H9 (cell line): ENCODE data around the gene TSPAN18. TPM values are rescaled to one million over a fixed set of nuclear protein-coding genes. Genes with fewer than 3 reads are reported as not detected.

Source experiments
- DNase-seq: peaks from one replicate; pipeline ENCODE4 v3.0.0-alpha.2; 2017
- H2AFZ ChIP-seq: one replicate; pipeline ENCODE4 v1.6.1; 2013; ENCODE audit warnings: mild to moderate bottlenecking, low read length, control low read depth, moderate library complexity
- H2AK5ac ChIP-seq: 2 replicates; pipeline ENCODE4 v1.6.1; 2013; ENCODE audit warnings: low read length, control low read depth, mixed read lengths; ENCODE audit not compliant: insufficient read length
- H2BK120ac ChIP-seq: one replicate; pipeline ENCODE4 v1.6.1; 2013; ENCODE audit warnings: low read depth, mild to moderate bottlenecking, low read length, control low read depth, inconsistent platforms; ENCODE audit not compliant: poor library complexity, severe bottlenecking
- H2BK12ac ChIP-seq: 2 replicates; pipeline ENCODE4 v1.6.1; 2013; ENCODE audit warnings: low read length, control low read depth, mixed read lengths, low read depth; ENCODE audit not compliant: insufficient read length
- H2BK15ac ChIP-seq: 2 replicates; pipeline ENCODE4 v1.6.1; 2013; ENCODE audit warnings: low read depth, low read length, control low read depth
- H2BK20ac ChIP-seq: one replicate; pipeline ENCODE4 v1.6.1; 2013; ENCODE audit warnings: low read depth, mild to moderate bottlenecking, low read length, control low read depth, inconsistent platforms; ENCODE audit not compliant: poor library complexity, severe bottlenecking
- H2BK5ac ChIP-seq: 2 replicates; pipeline ENCODE4 v1.6.1; 2013; ENCODE audit warnings: low read length, control low read depth, mixed read lengths; ENCODE audit not compliant: insufficient read length
- H3K14ac ChIP-seq: 2 replicates; pipeline ENCODE4 v1.6.1; 2013; ENCODE audit warnings: low read length, control low read depth; ENCODE audit not compliant: insufficient read depth
- H3K18ac ChIP-seq: 2 replicates; pipeline ENCODE4 v1.6.1; 2013; ENCODE audit warnings: low read depth, mild to moderate bottlenecking, mixed read lengths, low read length, control low read depth; ENCODE audit not compliant: insufficient read length
- H3K23ac ChIP-seq: 2 replicates; pipeline ENCODE4 v1.6.1; 2013; ENCODE audit warnings: low read length, control low read depth, mixed read lengths, low read depth; ENCODE audit not compliant: insufficient read length
- H3K23me2 ChIP-seq: 2 replicates; pipeline ENCODE4 v1.6.1; 2013; ENCODE audit warnings: low read depth, mild to moderate bottlenecking, mixed read lengths, low read length, control low read depth; ENCODE audit not compliant: insufficient read length, poor library complexity, severe bottlenecking
- H3K27ac ChIP-seq: 2 replicates; pipeline ENCODE4 v1.5.1; 2013; ENCODE audit warnings: low read length, control low read depth, mixed read lengths, low read depth; ENCODE audit not compliant: insufficient read length
- H3K27me3 ChIP-seq: 2 replicates; pipeline ENCODE4 v1.6.1; 2013; ENCODE audit warnings: low read length, control low read depth, inconsistent platforms; ENCODE audit not compliant: insufficient read depth
- H3K4ac ChIP-seq: 2 replicates; pipeline ENCODE4 v1.6.1; 2013; ENCODE audit warnings: low read depth, mild to moderate bottlenecking, control low read depth, inconsistent platforms, low read length, moderate library complexity
- H3K4me1 ChIP-seq: 2 replicates; pipeline ENCODE4 v1.6.1; 2013; ENCODE audit warnings: low read length, control low read depth, inconsistent platforms; ENCODE audit not compliant: insufficient read depth
- H3K4me2 ChIP-seq: 2 replicates; pipeline ENCODE4 v1.6.1; 2013; ENCODE audit warnings: low read length, control low read depth, mixed read lengths; ENCODE audit not compliant: insufficient read length, insufficient read depth
- H3K56ac ChIP-seq: 2 replicates; pipeline ENCODE4 v1.6.1; 2013; ENCODE audit warnings: low read depth, mild to moderate bottlenecking, mixed read lengths, low read length, control low read depth; ENCODE audit not compliant: insufficient read length
- H3K79me1 ChIP-seq: 2 replicates; pipeline ENCODE4 v1.6.1; 2013; ENCODE audit warnings: low read depth, mild to moderate bottlenecking, moderate library complexity, low read length, control low read depth, inconsistent platforms; ENCODE audit not compliant: insufficient read depth, poor library complexity, severe bottlenecking
- H3K79me2 ChIP-seq: 2 replicates; pipeline ENCODE4 v1.6.1; 2013; ENCODE audit warnings: low read length, control low read depth, inconsistent platforms; ENCODE audit not compliant: insufficient read depth
- H3K9ac ChIP-seq: 2 replicates; pipeline ENCODE4 v1.6.1; 2013; ENCODE audit warnings: low read length, control low read depth, mixed read lengths; ENCODE audit not compliant: insufficient read length; ENCODE audit errors: extremely low read depth
- H3K9me3 ChIP-seq: one replicate; pipeline ENCODE4 v1.6.1; 2013; ENCODE audit warnings: low read depth, low read length, inconsistent platforms; ENCODE audit not compliant: control insufficient read depth
- H3T11ph ChIP-seq: one replicate; pipeline ENCODE4 v1.6.1; 2013; ENCODE audit warnings: mild to moderate bottlenecking, low read length, control low read depth, inconsistent platforms
- H4K20me1 ChIP-seq: one replicate; pipeline ENCODE4 v1.6.1; 2013; ENCODE audit not compliant: control insufficient read depth, insufficient read length, insufficient read depth
- H4K5ac ChIP-seq: 2 replicates; pipeline ENCODE4 v1.6.1; 2013; ENCODE audit warnings: low read depth, mild to moderate bottlenecking, mixed read lengths, low read length, control low read depth; ENCODE audit not compliant: insufficient read length
- H4K8ac ChIP-seq: replicated peaks from 2 replicates; pipeline ENCODE4 v1.6.1; 2013; ENCODE audit warnings: low read length, control low read depth, mixed read lengths, low read depth; ENCODE audit not compliant: insufficient read length
- H4K91ac ChIP-seq: 2 replicates; pipeline ENCODE4 v1.6.1; 2013; ENCODE audit warnings: low read depth, mild to moderate bottlenecking, moderate library complexity, mixed read lengths, low read length, control low read depth; ENCODE audit not compliant: insufficient read length
- H3K27ac Mint-ChIP-seq, 3 experiments: 2 replicates in 2 of 3; 3 replicates in 1 of 3; pipeline ENCODE4 v1.8.0; 2020 to 2021; ENCODE audit warnings: mixed read lengths in 3 of 3, mild to moderate bottlenecking in 1 of 3, moderate library complexity in 1 of 3
- H3K27me3 Mint-ChIP-seq: 2 replicates; pipeline ENCODE4 v1.8.0; 2021; ENCODE audit warnings: low read depth, mild to moderate bottlenecking, moderate library complexity, mixed read lengths
- H3K36me3 Mint-ChIP-seq, 3 experiments: 2 replicates in 2 of 3; 3 replicates in 1 of 3; pipeline ENCODE4 v1.8.0; 2020 to 2021; ENCODE audit warnings: low read depth in 3 of 3, mixed read lengths in 3 of 3; ENCODE audit not compliant: insufficient read depth in 1 of 3
- H3K4me1 Mint-ChIP-seq, 2 experiments: 2 replicates each; pipeline ENCODE4 v1.8.0; 2020; ENCODE audit warnings: mixed read lengths in 2 of 2
- H3K4me3 Mint-ChIP-seq, 2 experiments: 2 replicates in 1 of 2; 3 replicates in 1 of 2; pipeline ENCODE4 v1.8.0; 2020 to 2021; ENCODE audit warnings: mild to moderate bottlenecking in 2 of 2, mixed read lengths in 2 of 2, moderate library complexity in 1 of 2
- H3K9me3 Mint-ChIP-seq, 2 experiments: 2 replicates in 1 of 2; 3 replicates in 1 of 2; pipeline ENCODE4 v1.8.0; 2020; ENCODE audit warnings: mild to moderate bottlenecking in 2 of 2, mixed read lengths in 2 of 2, moderate library complexity in 1 of 2
- WGBS: extraction: QIAGEN DNeasy Blood & Tissue Kit; methylation state at CpG from one replicate; pipeline ENCODE4 v1.1.7; 2013; ENCODE audit warnings: missing lambda C conversion rate, low lambda C conversion rate, mixed read lengths; ENCODE audit not compliant: insufficient read length; ENCODE audit errors: extremely low coverage; 5-methylcytosine and 5-hydroxymethylcytosine counted together
- total RNA-seq: library from RNA; stranded (reverse); gene quantifications from 2 replicates; pipeline ENCODE4 v1.2.1, GENCODE V29; 2021
- TF ChIP-seq, protein P1 (sequence below): fragments of 200-600 bp; sonication (generic); conservative IDR thresholded peaks from 3 replicates; pipeline ENCODE4 v1.8.0; 2021; ENCODE audit warnings: antibody characterized with exemption, mild to moderate bottlenecking

Gene TSPAN18
- total RNA-seq, 1 experiment from 2014 or later, result 25.3 TPM

DNA sequence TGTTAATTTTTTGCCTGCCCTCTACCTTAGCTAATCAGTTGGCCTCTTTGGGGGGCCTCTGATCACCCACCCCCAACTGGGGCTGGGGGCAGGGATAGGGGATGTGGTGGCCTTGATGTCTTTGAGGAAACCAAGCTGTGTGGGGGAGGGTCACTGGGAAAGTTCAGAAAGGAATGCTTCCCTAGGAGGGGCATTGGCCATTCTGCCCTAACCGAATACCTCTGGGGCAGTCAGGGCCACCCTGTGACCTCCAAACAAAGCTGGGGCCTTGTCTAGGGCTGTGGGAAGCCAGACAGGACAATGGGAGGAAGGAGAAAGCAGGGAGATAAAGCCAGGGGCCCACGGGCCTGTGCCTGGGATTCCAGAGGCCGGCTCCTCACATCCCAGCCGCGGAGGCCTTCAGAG lies 97.5 kb downstream of the TSPAN18 start:
- Histone ChIP-seq H3K4me1 (peaks cover 12% of the 10 kb centered on the region; the same call in 1 of the 2 replicates), H3K27ac (peak overlapping the region; percentile 46), H3K14ac (peak overlapping the region; percentile 31; the same call in 1 of the 2 replicates), H2BK12ac (no peak overlapping the region), H2BK120ac (no peak overlapping the region), H4K91ac (no peak overlapping the region), H4K5ac (no peak overlapping the region), H2BK20ac (no peak overlapping the region), H4K8ac (no peak overlapping the region), H4K20me1 (no peaks in the 10 kb centered on the region), H2BK5ac (no peak overlapping the region), H3K79me2 (no peaks in the 10 kb centered on the region), H3K9ac (no peak overlapping the region), H3K79me1 (no peaks in the 10 kb centered on the region), H3K18ac (no peak overlapping the region), H3K56ac (no peak overlapping the region), H3K27me3 (no peaks in the 10 kb centered on the region), H3K23ac (no peak overlapping the region), H2AFZ (no peak overlapping the region), H3K4me2 (peak overlapping the region; percentile 24), H3T11ph (no peak overlapping the region), H2AK5ac (no peak overlapping the region), H3K4ac (no peak overlapping the region), H2BK15ac (no peak overlapping the region), H3K23me2 (no peaks in the 10 kb centered on the region), H3K9me3 (no peaks in the 10 kb centered on the region)
- H3K27me3 Mint-ChIP-seq, result peaks cover 53% of the 10 kb centered on the region
- peaks cover 3 to 7% (median 5%) of the 10 kb centered on the region in 3 experiments; a peak in 2 of 7 replicates for H3K36me3 Mint-ChIP-seq
- DNase-seq, result peak; percentile 79
- H3K27ac Mint-ChIP-seq, result peak overlapping the region; percentile 81 to 97 (median 94)
- TF ChIP-seq, protein P1, sequence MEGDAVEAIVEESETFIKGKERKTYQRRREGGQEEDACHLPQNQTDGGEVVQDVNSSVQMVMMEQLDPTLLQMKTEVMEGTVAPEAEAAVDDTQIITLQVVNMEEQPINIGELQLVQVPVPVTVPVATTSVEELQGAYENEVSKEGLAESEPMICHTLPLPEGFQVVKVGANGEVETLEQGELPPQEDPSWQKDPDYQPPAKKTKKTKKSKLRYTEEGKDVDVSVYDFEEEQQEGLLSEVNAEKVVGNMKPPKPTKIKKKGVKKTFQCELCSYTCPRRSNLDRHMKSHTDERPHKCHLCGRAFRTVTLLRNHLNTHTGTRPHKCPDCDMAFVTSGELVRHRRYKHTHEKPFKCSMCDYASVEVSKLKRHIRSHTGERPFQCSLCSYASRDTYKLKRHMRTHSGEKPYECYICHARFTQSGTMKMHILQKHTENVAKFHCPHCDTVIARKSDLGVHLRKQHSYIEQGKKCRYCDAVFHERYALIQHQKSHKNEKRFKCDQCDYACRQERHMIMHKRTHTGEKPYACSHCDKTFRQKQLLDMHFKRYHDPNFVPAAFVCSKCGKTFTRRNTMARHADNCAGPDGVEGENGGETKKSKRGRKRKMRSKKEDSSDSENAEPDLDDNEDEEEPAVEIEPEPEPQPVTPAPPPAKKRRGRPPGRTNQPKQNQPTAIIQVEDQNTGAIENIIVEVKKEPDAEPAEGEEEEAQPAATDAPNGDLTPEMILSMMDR, result no peak
- peaks cover 5 to 9% of the 10 kb centered on the region in 2 experiments for H3K9me3 Mint-ChIP-seq
- H3K4me1 Mint-ChIP-seq, result peaks cover 40 to 45% of the 10 kb centered on the region in 2 experiments
- no CpG with 5 or more reads among the region's 5 CpGs for WGBS
- H3K4me3 Mint-ChIP-seq, result peak overlapping the region; percentile 36 to 58; a peak in 3 of 5 replicates
